Caco-2 (cell line): ENCODE measurements around the gene SNF8. TPM values are rescaled to one million over a fixed set of nuclear protein-coding genes. Genes with fewer than 3 reads are reported as not detected.

Experiments used
- BruUV-seq: library from RNA; stranded (reverse); fragments of 400-500 nt; replicated peaks from 2 replicates; lab custom pipeline; 2021; lab: Mats Ljungman, UMichigan
- CTCF ChIA-PET: fragments of 300-600 bp; sonication (Branson Sonifier 250); formaldehyde crosslinking; loops from one replicate; lab custom pipeline; 2022; ENCODE audit warnings: antibody characterized with exemption; lab: Charles Lee
- POLR2A ChIA-PET: fragments of 300-600 bp; sonication (Branson Sonifier 250); formaldehyde crosslinking; loops from one replicate; lab custom pipeline; 2022; ENCODE audit warnings: antibody characterized with exemption; lab: Charles Lee
- DNase-seq, 2 experiments: peaks; one replicate each; pipeline versions ENCODE4 v3.0.0 to v3.0.0-alpha.2; 2020 to 2022
- H3K27me3 ChIP-seq: replicated peaks from 2 replicates; pipeline ENCODE4 v1.6.0; 2011; ENCODE audit warnings: low read length; ENCODE audit not compliant: control insufficient read depth, insufficient read depth
- H3K36me3 ChIP-seq: 2 replicates; pipeline ENCODE4 v1.5.1; 2011; ENCODE audit warnings: low read length; ENCODE audit not compliant: control insufficient read depth, insufficient read depth
- H3K4me1 ChIP-seq: fragments of 250-450 bp; sonication (Bioruptor Pico); 2 replicates; pipeline ENCODE4 v1.5.1; 2020; ENCODE audit warnings: mild to moderate bottlenecking
- H3K4me3 ChIP-seq: 2 replicates; pipeline ENCODE4 v1.5.1; 2011; ENCODE audit warnings: low read depth, mild to moderate bottlenecking, control low read depth, low read length
- H3K9me3 ChIP-seq: fragments of 250-450 bp; sonication (Bioruptor Pico); 2 replicates; pipeline ENCODE4 v1.5.1; 2020; ENCODE audit warnings: mild to moderate bottlenecking, moderate library complexity
- H3K27ac Mint-ChIP-seq: one replicate; pipeline ENCODE4 v1.8.0; 2022; ENCODE audit warnings: mixed read lengths; ENCODE audit not compliant: unreplicated experiment
- H3K27me3 Mint-ChIP-seq: one replicate; pipeline ENCODE4 v1.8.0; 2022; ENCODE audit warnings: mixed read lengths; ENCODE audit not compliant: insufficient read depth, unreplicated experiment
- H3K36me3 Mint-ChIP-seq: one replicate; pipeline ENCODE4 v1.8.0; 2022; ENCODE audit warnings: mild to moderate bottlenecking, mixed read lengths; ENCODE audit not compliant: insufficient read depth, unreplicated experiment
- H3K4me1 Mint-ChIP-seq: one replicate; pipeline ENCODE4 v1.8.0; 2022; ENCODE audit warnings: low read depth, mixed read lengths; ENCODE audit not compliant: unreplicated experiment
- H3K4me3 Mint-ChIP-seq: one replicate; pipeline ENCODE4 v1.8.0; 2022; ENCODE audit warnings: mild to moderate bottlenecking, moderate library complexity, mixed read lengths; ENCODE audit not compliant: unreplicated experiment
- H3K9me3 Mint-ChIP-seq: one replicate; pipeline ENCODE4 v1.8.0; 2022; ENCODE audit warnings: mixed read lengths; ENCODE audit not compliant: unreplicated experiment
- CTCF ChIP-seq, 2 experiments: fragments of 200-600 bp in 1 of 2; IDR thresholded peaks; 1 replicate in 1 of 2; 2 replicates in 1 of 2; pipeline versions ENCODE4 v1.5.1 to v1.8.0; 2011 to 2022; ENCODE audit warnings: antibody characterized with exemption in 1 of 2, control low read depth in 1 of 2, inconsistent platforms in 1 of 2, low read depth in 1 of 2, low read length in 1 of 2, mild to moderate bottlenecking in 1 of 2, moderate library complexity in 1 of 2; ENCODE audit not compliant: insufficient read depth in 1 of 2, severe bottlenecking in 1 of 2, unreplicated experiment in 1 of 2
- intact Hi-C: fragments of 100-400 bp; cut with micrococcal nuclease; formaldehyde crosslinking; loops from one replicate; pipeline ENCODE4 v1.10.0; 2022; ENCODE audit not compliant: unreplicated experiment
- total RNA-seq: library from RNA; stranded (reverse); gene quantifications from 2 replicates; pipeline ENCODE4 v1.2.3, GENCODE V29; 2022

Gene SNF8
- total RNA-seq, 1 experiment from 2014 or later: 457 TPM

- Histone ChIP-seq H3K36me3 (peaks cover 2% of the 10 kb centered on the region; the same call in 1 of the 2 replicates), H3K27me3 (no peaks in the 10 kb centered on the region), H3K9me3 (no peaks in the 10 kb centered on the region), H3K4me3 (no peak overlapping the region), H3K4me1 (peaks cover 24% of the 10 kb centered on the region)
- TF ChIP-seq CTCF (IDR thresholded peaks at IDR 0.05; ENCODE audit: insufficient read depth in 1 of 2, low read depth in 1 of 2, low read length in 1 of 2, severe bottlenecking in 1 of 2, unreplicated experiment in 1 of 2): no peak
- BruUV-seq: no TSS peak
- no peak for DNase-seq
- H3K36me3 Mint-ChIP-seq: peaks cover 35% of the 10 kb centered on the region
- CTCF ChIA-PET: interaction anchor here (0.6 kb wide), 1 partner anchor 19 kb away, joined by 5 read pairs; no protein-coding TSS in a partner anchor
- peaks cover 35% of the 10 kb centered on the region for H3K4me1 Mint-ChIP-seq
- H3K9me3 Mint-ChIP-seq: no peaks in the 10 kb centered on the region
- H3K27ac Mint-ChIP-seq: no peak overlapping the region
- no peak overlapping the region for H3K4me3 Mint-ChIP-seq
- no peaks in the 10 kb centered on the region for H3K27me3 Mint-ChIP-seq
- POLR2A ChIA-PET: interaction anchor here (0.6 to 1.8 kb wide), 2 partner anchors 12 to 13 kb away, joined by 4 to 5 read pairs; partner anchors contain the start of gene ATP5MC1
- intact Hi-C loops: no loop called here
Observed at GRCh38 chr17:48905987-48906515, 38.6 kb downstream of the SNF8 start.

- Histone ChIP-seq H3K4me3 (no peak overlapping the region), H3K4me1 (peaks cover 10% of the 10 kb centered on the region), H3K27me3 (no peaks in the 10 kb centered on the region), H3K9me3 (no peaks in the 10 kb centered on the region), H3K36me3 (no peaks in the 10 kb centered on the region)
- intact Hi-C loops: no loop called here
- no peak overlapping the region for H3K27ac Mint-ChIP-seq
- ChIA-PET CTCF (interaction anchor here (0.6 kb wide), 1 partner anchor 119 kb away, joined by 4 read pairs; no protein-coding TSS in a partner anchor), POLR2A (interaction anchor here (0.6 to 3.7 kb wide), 3 partner anchors 12 to 1077 kb away, joined by 7 to 28 read pairs (median 10); partner anchors contain the start of gene ATP5MC1)
- peaks cover 22% of the 10 kb centered on the region for H3K36me3 Mint-ChIP-seq
- no peaks in the 10 kb centered on the region for H3K27me3 Mint-ChIP-seq
- DNase-seq: no peak
- no peak overlapping the region for H3K4me3 Mint-ChIP-seq
- H3K4me1 Mint-ChIP-seq: peaks cover 18% of the 10 kb centered on the region
- H3K9me3 Mint-ChIP-seq: no peaks in the 10 kb centered on the region
- no peak for TF ChIP-seq CTCF (IDR thresholded peaks at IDR 0.05; ENCODE audit: insufficient read depth in 1 of 2, low read depth in 1 of 2, low read length in 1 of 2, severe bottlenecking in 1 of 2, unreplicated experiment in 1 of 2)
- BruUV-seq: no TSS peak
Observed at GRCh38 chr17:48904428-48904827, 40.2 kb downstream of the SNF8 start.

GRCh38 chr17:48903401-48903800, 41.2 kb downstream of the SNF8 start:
- ChIA-PET POLR2A (interaction anchor here (0.7 to 3.7 kb wide), 6 partner anchors 10 to 90 kb away, joined by 4 to 28 read pairs (median 8); partner anchors contain the start of genes ATP5MC1 and TTLL6), CTCF (interaction anchor here (0.6 to 1.8 kb wide), 13 partner anchors 11 to 232 kb away, joined by 3 to 12 read pairs (median 6); partner anchors contain the start of genes ATP5MC1 and SNF8)
- Mint-ChIP-seq H3K36me3 (peaks cover 17% of the 10 kb centered on the region), H3K9me3 (no peaks in the 10 kb centered on the region), H3K27me3 (no peaks in the 10 kb centered on the region), H3K27ac (no peak overlapping the region), H3K4me3 (no peak overlapping the region), H3K4me1 (peaks cover 13% of the 10 kb centered on the region)
- no peaks in the 10 kb centered on the region; the same call in 1 of the 2 replicates for H3K36me3 ChIP-seq
- intact Hi-C loops: no loop called here
- peaks cover 6% of the 10 kb centered on the region for H3K4me1 ChIP-seq
- H3K27me3 ChIP-seq: no peaks in the 10 kb centered on the region
- H3K9me3 ChIP-seq: no peaks in the 10 kb centered on the region
- H3K4me3 ChIP-seq: no peak overlapping the region
- DNase-seq: peak in 1 of 2 experiments; percentile 53
- BruUV-seq: no TSS peak
- TF ChIP-seq CTCF (IDR thresholded peaks at IDR 0.05; ENCODE audit: insufficient read depth in 1 of 2, low read depth in 1 of 2, low read length in 1 of 2, severe bottlenecking in 1 of 2, unreplicated experiment in 1 of 2): no peak
